Stimulated activated CD8-positive, alpha-beta memory T cell treated with anti-CD3 and anti-CD28 coated beads, Interleukin-12 subunit alpha, Interleukin-12 subunit beta, amount 100 ng/mL, for 1 hour (primary cell): ENCODE measurements around the gene POLD2.

Experiments
- DNase-seq: peaks from one replicate; pipeline ENCODE4 v3.0.0-alpha.2; 2020; ENCODE audit warnings: low read depth

POLD2 gene

GRCh38 chr7:44080118-44080517 lies 43.2 kb downstream of the POLD2 start:
- DNase-seq = no peak

- DNase-seq = no peak
Observed at GRCh38 chr7:44079331-44080021, 43.9 kb downstream of the POLD2 start.

GRCh38 chr7:44078521-44078920 lies 44.8 kb downstream of the POLD2 start:
- no peak for DNase-seq

GRCh38 chr7:44077681-44078091 lies 45.7 kb downstream of the POLD2 start:
- DNase-seq = no peak

GRCh38 chr7:44077061-44077460 lies 46.3 kb downstream of the POLD2 start:
- DNase-seq = no peak

GRCh38 chr7:44076101-44076895 lies 47.0 kb downstream of the POLD2 start:
- DNase-seq = no peak

GRCh38 chr7:44075296-44076075 lies 47.9 kb downstream of the POLD2 start:
- DNase-seq = no peak

- DNase-seq = no peak
Observed at GRCh38 chr7:44074349-44074695, 49.0 kb downstream of the POLD2 start.

- peak; percentile 32 for DNase-seq
Observed at GRCh38 chr7:44073664-44074348, 49.5 kb downstream of the POLD2 start.

GRCh38 chr7:44072364-44073231 lies 50.8 kb downstream of the POLD2 start:
- DNase-seq = peak; percentile 27

GRCh38 chr7:44071726-44072363 lies 51.5 kb downstream of the POLD2 start:
- no peak for DNase-seq

GRCh38 chr7:44068054-44068453 lies 55.3 kb downstream of the POLD2 start:
- DNase-seq = no peak

- DNase-seq = no peak
Observed at GRCh38 chr7:44067064-44067951, 56.0 kb downstream of the POLD2 start.

GRCh38 chr7:44066494-44067063 lies 56.8 kb downstream of the POLD2 start:
- no peak for DNase-seq

GRCh38 chr7:44066111-44066460 lies 57.3 kb downstream of the POLD2 start:
- no peak for DNase-seq

- DNase-seq = no peak
Observed at GRCh38 chr7:44065431-44066110, 57.8 kb downstream of the POLD2 start, which contains the start of gene PGAM2. PGAM2 (minus strand) TSS chr7:44065567; CDS start chr7:44065529, 38 bp downstream.

GRCh38 chr7:44064791-44065430 lies 58.4 kb downstream of the POLD2 start:
- DNase-seq = no peak
